ENCODE measurements around the gene ATP2C1.

Gene ATP2C1

DNA sequence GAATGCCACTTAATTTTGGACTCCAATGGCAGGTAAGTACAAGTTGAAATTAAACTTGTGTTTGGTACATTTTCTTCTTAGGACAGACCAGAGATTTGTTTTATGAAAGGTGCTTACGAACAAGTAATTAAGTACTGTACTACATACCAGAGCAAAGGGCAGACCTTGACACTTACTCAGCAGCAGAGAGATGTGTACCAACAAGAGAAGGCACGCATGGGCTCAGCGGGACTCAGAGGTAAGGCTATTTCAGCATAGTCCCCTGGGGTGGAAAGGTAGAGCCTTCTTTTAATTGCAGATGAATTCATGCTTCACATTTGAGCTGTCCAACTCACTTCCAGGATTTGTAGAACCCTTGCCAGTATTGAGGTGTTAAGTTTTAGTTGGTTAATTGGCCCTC is 81.4 kb downstream of the ATP2C1 start:
- H3K36me3 ChIP-seq (ENCODE audit: control insufficient read depth, insufficient read depth, low read length), result no peaks in the 10 kb centered on the region
- no peak overlapping the region for H2AK5ac ChIP-seq (ENCODE audit: low read length)
- H4K8ac ChIP-seq (ENCODE audit: low read depth, low read length), result no peak overlapping the region
- H3K4me2 ChIP-seq (ENCODE audit: low read length), result no peak overlapping the region
- no peak overlapping the region for H2BK5ac ChIP-seq (ENCODE audit: low read length)
- H2BK120ac ChIP-seq (ENCODE audit: low read depth, low read length), result no peak overlapping the region
- no CpG with 5 or more reads among the region's 3 CpGs for WGBS (ENCODE audit: extremely low coverage, insufficient coverage, low lambda C conversion rate)
- no peaks in the 10 kb centered on the region for H3K79me2 ChIP-seq (ENCODE audit: control insufficient read depth, insufficient read depth, low read length)
- no peak overlapping the region for H3K23ac ChIP-seq (ENCODE audit: low read length)
- no peak overlapping the region for H4K5ac ChIP-seq (ENCODE audit: low read length)
- H3K27me3 ChIP-seq (ENCODE audit: insufficient read depth, low read length, poor library complexity), result no peaks in the 10 kb centered on the region
- H2BK15ac ChIP-seq (replicated peaks; ENCODE audit: low read depth), result no peak overlapping the region
- H3K27ac ChIP-seq (ENCODE audit: low read depth, low read length), result no peak overlapping the region
- H3K4me3 ChIP-seq (ENCODE audit: low read length), result no peak overlapping the region
- no peak overlapping the region for H3K56ac ChIP-seq (ENCODE audit: low read length)
- H3K4me1 ChIP-seq (ENCODE audit: control insufficient read depth, low read depth, low read length), result no peaks in the 10 kb centered on the region
- H3K18ac ChIP-seq (ENCODE audit: low read length), result no peak overlapping the region
- no peak overlapping the region for H3K4ac ChIP-seq (ENCODE audit: low read depth, low read length)
- no peak overlapping the region for H3K9ac ChIP-seq (ENCODE audit: low read length)
- H3K79me1 ChIP-seq (ENCODE audit: low read length), result no peaks in the 10 kb centered on the region
- no peak for DNase-seq

GRCh38 chr3:130976706-130977105 is 82.8 kb downstream of the ATP2C1 start:
- no peaks in the 10 kb centered on the region for H3K79me1 ChIP-seq (ENCODE audit: low read length)
- no peaks in the 10 kb centered on the region for H3K27me3 ChIP-seq (ENCODE audit: insufficient read depth, low read length, poor library complexity)
- no peak overlapping the region for H3K4me2 ChIP-seq (ENCODE audit: low read length)

GRCh38 chr3:130979117-130979516 is 85.2 kb downstream of the ATP2C1 start:
- Histone ChIP-seq H3K79me2 (ENCODE audit: control insufficient read depth, insufficient read depth, low read length) (no peaks in the 10 kb centered on the region), H3K4me3 (ENCODE audit: low read length) (no peak overlapping the region), H3K36me3 (ENCODE audit: control insufficient read depth, insufficient read depth, low read length) (no peaks in the 10 kb centered on the region)

More at GRCh38 chr3:130976706-130977105, 82.8 kb downstream of the ATP2C1 start:
- Histone ChIP-seq H2BK15ac (replicated peaks; ENCODE audit: low read depth) (no peak overlapping the region), H3K79me2 (ENCODE audit: control insufficient read depth, insufficient read depth, low read length) (no peaks in the 10 kb centered on the region), H3K4me3 (ENCODE audit: low read length) (no peak overlapping the region), H2AK5ac (ENCODE audit: low read length) (no peak overlapping the region), H3K9ac (ENCODE audit: low read length) (no peak overlapping the region), H3K36me3 (ENCODE audit: control insufficient read depth, insufficient read depth, low read length) (no peaks in the 10 kb centered on the region), H3K56ac (ENCODE audit: low read length) (no peak overlapping the region), H2BK120ac (ENCODE audit: low read depth, low read length) (no peak overlapping the region), H3K18ac (ENCODE audit: low read length) (no peak overlapping the region), H3K4me1 (ENCODE audit: control insufficient read depth, low read depth, low read length) (no peaks in the 10 kb centered on the region), H3K27ac (ENCODE audit: low read depth, low read length) (no peak overlapping the region), H4K8ac (ENCODE audit: low read depth, low read length) (no peak overlapping the region), H3K23ac (ENCODE audit: low read length) (no peak overlapping the region), H4K5ac (ENCODE audit: low read length) (no peak overlapping the region), H3K4ac (ENCODE audit: low read depth, low read length) (no peak overlapping the region), H2BK5ac (ENCODE audit: low read length) (no peak overlapping the region)
- no peak for DNase-seq
- no CpG with 5 or more reads among the region's 4 CpGs for WGBS (ENCODE audit: extremely low coverage, insufficient coverage, low lambda C conversion rate)

DNA sequence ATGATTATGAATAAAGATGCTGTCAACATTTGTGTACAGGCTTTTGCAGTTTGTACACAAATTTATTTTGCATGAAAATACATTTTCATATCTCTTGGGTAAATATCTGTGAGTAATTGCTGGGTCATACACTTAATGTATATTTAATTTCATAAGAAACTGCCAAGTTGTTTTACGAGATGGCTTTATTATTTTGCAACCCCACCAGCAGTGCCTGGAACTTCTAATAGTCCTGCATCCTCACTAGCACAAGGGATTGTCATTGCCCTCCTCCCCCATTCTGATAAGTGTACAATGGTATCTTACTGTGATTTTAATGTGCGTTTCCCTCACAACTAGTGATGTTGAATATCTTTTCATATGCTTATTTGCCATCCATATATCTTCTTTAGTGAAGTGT is 87.6 kb downstream of the ATP2C1 start:
- Histone ChIP-seq H3K4ac (ENCODE audit: low read depth, low read length) (no peak overlapping the region), H4K8ac (ENCODE audit: low read depth, low read length) (no peak overlapping the region), H3K4me1 (ENCODE audit: control insufficient read depth, low read depth, low read length) (no peaks in the 10 kb centered on the region), H3K36me3 (ENCODE audit: control insufficient read depth, insufficient read depth, low read length) (no peaks in the 10 kb centered on the region), H2BK120ac (ENCODE audit: low read depth, low read length) (no peak overlapping the region), H2AK5ac (ENCODE audit: low read length) (no peak overlapping the region), H3K27ac (ENCODE audit: low read depth, low read length) (no peak overlapping the region), H3K4me3 (ENCODE audit: low read length) (no peak overlapping the region), H3K79me1 (ENCODE audit: low read length) (no peaks in the 10 kb centered on the region), H2BK5ac (ENCODE audit: low read length) (no peak overlapping the region), H3K56ac (ENCODE audit: low read length) (no peak overlapping the region), H2BK15ac (replicated peaks; ENCODE audit: low read depth) (no peak overlapping the region), H3K18ac (ENCODE audit: low read length) (no peak overlapping the region), H3K27me3 (ENCODE audit: insufficient read depth, low read length, poor library complexity) (no peaks in the 10 kb centered on the region), H4K5ac (ENCODE audit: low read length) (no peak overlapping the region), H3K23ac (ENCODE audit: low read length) (no peak overlapping the region), H3K79me2 (ENCODE audit: control insufficient read depth, insufficient read depth, low read length) (no peaks in the 10 kb centered on the region), H3K4me2 (ENCODE audit: low read length) (no peak overlapping the region), H3K9ac (ENCODE audit: low read length) (no peak overlapping the region)
- DNase-seq, result no peak
- no CpG with 5 or more reads among the region's 2 CpGs for WGBS (ENCODE audit: extremely low coverage, insufficient coverage, low lambda C conversion rate)

More at GRCh38 chr3:130979117-130979516, 85.2 kb downstream of the ATP2C1 start:
- H3K23ac ChIP-seq (ENCODE audit: low read length), result no peak overlapping the region
- H3K4me1 ChIP-seq (ENCODE audit: control insufficient read depth, low read depth, low read length), result no peaks in the 10 kb centered on the region
- no peak overlapping the region for H2AK5ac ChIP-seq (ENCODE audit: low read length)
- no peak overlapping the region for H3K56ac ChIP-seq (ENCODE audit: low read length)
- H2BK120ac ChIP-seq (ENCODE audit: low read depth, low read length), result no peak overlapping the region
- 100% methylated on average over 1 of the region's 2 CpGs for WGBS (ENCODE audit: extremely low coverage, insufficient coverage, low lambda C conversion rate)
- no peak overlapping the region for H2BK15ac ChIP-seq (replicated peaks; ENCODE audit: low read depth)
- H3K4me2 ChIP-seq (ENCODE audit: low read length), result no peak overlapping the region
- H3K27me3 ChIP-seq (ENCODE audit: insufficient read depth, low read length, poor library complexity), result no peaks in the 10 kb centered on the region
- no peak overlapping the region for H3K18ac ChIP-seq (ENCODE audit: low read length)
- no peak for DNase-seq
- H4K5ac ChIP-seq (ENCODE audit: low read length), result no peak overlapping the region
- no peak overlapping the region for H3K4ac ChIP-seq (ENCODE audit: low read depth, low read length)
- no peak overlapping the region for H2BK5ac ChIP-seq (ENCODE audit: low read length)
- no peak overlapping the region for H3K9ac ChIP-seq (ENCODE audit: low read length)
- H3K79me1 ChIP-seq (ENCODE audit: low read length), result no peaks in the 10 kb centered on the region
- no peak overlapping the region for H3K27ac ChIP-seq (ENCODE audit: low read depth, low read length)
- H4K8ac ChIP-seq (ENCODE audit: low read depth, low read length), result no peak overlapping the region

GRCh38 chr3:130990282-130990681 is 96.4 kb downstream of the ATP2C1 start:
- Histone ChIP-seq H3K18ac (ENCODE audit: low read length) (no peak overlapping the region), H3K79me2 (ENCODE audit: control insufficient read depth, insufficient read depth, low read length) (no peaks in the 10 kb centered on the region), H4K8ac (ENCODE audit: low read depth, low read length) (no peak overlapping the region), H4K5ac (ENCODE audit: low read length) (no peak overlapping the region), H2BK15ac (replicated peaks; ENCODE audit: low read depth) (no peak overlapping the region), H2AK5ac (ENCODE audit: low read length) (no peak overlapping the region), H2BK5ac (ENCODE audit: low read length) (no peak overlapping the region), H3K23ac (ENCODE audit: low read length) (no peak overlapping the region), H3K4ac (ENCODE audit: low read depth, low read length) (no peak overlapping the region), H3K56ac (ENCODE audit: low read length) (no peak overlapping the region), H3K27ac (ENCODE audit: low read depth, low read length) (no peak overlapping the region), H3K9ac (ENCODE audit: low read length) (no peak overlapping the region), H3K4me2 (ENCODE audit: low read length) (no peak overlapping the region), H3K79me1 (ENCODE audit: low read length) (no peaks in the 10 kb centered on the region), H3K4me3 (ENCODE audit: low read length) (no peak overlapping the region), H3K4me1 (ENCODE audit: control insufficient read depth, low read depth, low read length) (no peaks in the 10 kb centered on the region), H3K36me3 (ENCODE audit: control insufficient read depth, insufficient read depth, low read length) (peaks cover 2% of the 10 kb centered on the region), H2BK120ac (ENCODE audit: low read depth, low read length) (no peak overlapping the region), H3K27me3 (ENCODE audit: insufficient read depth, low read length, poor library complexity) (no peaks in the 10 kb centered on the region)
- no peak for DNase-seq
- no CpG with 5 or more reads among the region's 5 CpGs for WGBS (ENCODE audit: extremely low coverage, insufficient coverage, low lambda C conversion rate)

DNA sequence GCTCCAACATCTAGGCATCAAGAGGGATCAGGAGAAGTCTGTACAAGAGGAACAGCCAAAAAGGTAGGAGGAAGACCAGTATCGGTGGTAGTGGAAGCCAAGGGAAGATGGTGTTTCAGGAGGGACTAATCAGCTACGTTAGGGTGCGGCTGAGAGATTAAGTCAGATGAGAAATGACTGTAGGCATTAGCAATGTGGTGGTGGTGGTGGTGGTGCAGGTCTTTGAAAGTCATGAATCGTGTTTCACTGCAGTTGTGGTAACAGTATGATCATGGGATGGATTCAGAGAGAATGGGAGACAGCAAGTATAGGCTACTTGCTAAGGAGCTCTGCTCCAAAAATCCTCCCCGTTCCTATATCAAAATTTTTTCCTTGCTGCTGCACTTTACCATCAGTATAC is 97.2 kb downstream of the ATP2C1 start:
- no peaks in the 10 kb centered on the region for H3K79me2 ChIP-seq (ENCODE audit: control insufficient read depth, insufficient read depth, low read length)
- no peaks in the 10 kb centered on the region for H3K4me1 ChIP-seq (ENCODE audit: control insufficient read depth, low read depth, low read length)
- H3K9ac ChIP-seq (ENCODE audit: low read length), result no peak overlapping the region
- no peak overlapping the region for H3K23ac ChIP-seq (ENCODE audit: low read length)
- H3K4me3 ChIP-seq (ENCODE audit: low read length), result no peak overlapping the region
- H3K4me2 ChIP-seq (ENCODE audit: low read length), result no peak overlapping the region
- no peaks in the 10 kb centered on the region for H3K27me3 ChIP-seq (ENCODE audit: insufficient read depth, low read length, poor library complexity)
- no peak overlapping the region for H3K18ac ChIP-seq (ENCODE audit: low read length)
- no peak overlapping the region for H4K8ac ChIP-seq (ENCODE audit: low read depth, low read length)
- H2AK5ac ChIP-seq (ENCODE audit: low read length), result no peak overlapping the region
- H2BK5ac ChIP-seq (ENCODE audit: low read length), result no peak overlapping the region
- H4K5ac ChIP-seq (ENCODE audit: low read length), result no peak overlapping the region
- DNase-seq, result no peak
- no peaks in the 10 kb centered on the region for H3K79me1 ChIP-seq (ENCODE audit: low read length)
- no peak overlapping the region for H2BK15ac ChIP-seq (replicated peaks; ENCODE audit: low read depth)
- peaks cover 2% of the 10 kb centered on the region for H3K36me3 ChIP-seq (ENCODE audit: control insufficient read depth, insufficient read depth, low read length)
- no peak overlapping the region for H3K27ac ChIP-seq (ENCODE audit: low read depth, low read length)
- no peak overlapping the region for H3K56ac ChIP-seq (ENCODE audit: low read length)
- no CpG with 5 or more reads among the region's 5 CpGs for WGBS (ENCODE audit: extremely low coverage, insufficient coverage, low lambda C conversion rate)
- no peak overlapping the region for H3K4ac ChIP-seq (ENCODE audit: low read depth, low read length)
- no peak overlapping the region for H2BK120ac ChIP-seq (ENCODE audit: low read depth, low read length)

All from mesendoderm (in vitro differentiated cells).